Hematopoietic multipotent progenitor cell treated with erythropoietin and hydrocortisone succinate and interleukin-3 and kit ligand, for 6 days (in vitro differentiated cells): Measurements from ENCODE around the gene THUMPD1.
A peak's percentile ranks its signal among the peaks of the same experiment; 100 is the strongest.
"Not testable (repeated sequence)": the region's sequence is repeated elsewhere in the genome, so short reads cannot be mapped to it uniquely, and the experiment has no call there.

Experiments used
- DNase-seq: peaks from one replicate; pipeline ENCODE4 v3.0.0-alpha.2; 2015

THUMPD1 gene

GRCh38 chr16:20741554-20742285 is at the start of gene THUMPD1:
Gene THUMPD1, minus strand, starts transcription at chr16:20741818. Its CDS starts 79 bp downstream, at chr16:20741739.
- peak; percentile 98 for DNase-seq

- no peak for DNase-seq
Measured at GRCh38 chr16:20789130-20789529, 47.5 kb upstream of the THUMPD1 start.

- no peak for DNase-seq
Measured at GRCh38 chr16:20784204-20784603, 42.6 kb upstream of the THUMPD1 start.

- DNase-seq: no peak
Measured at GRCh38 chr16:20782470-20782869, 40.9 kb upstream of the THUMPD1 start.

- peak; percentile 47 for DNase-seq
Measured at GRCh38 chr16:20781697-20782096, 40.1 kb upstream of the THUMPD1 start.

- DNase-seq: peak; percentile 90
Measured at GRCh38 chr16:20774703-20775362, 33.2 kb upstream of the THUMPD1 start.

- DNase-seq: no peak
Measured at GRCh38 chr16:20773679-20774078, 32.1 kb upstream of the THUMPD1 start.

- DNase-seq: no peak
Measured at GRCh38 chr16:20768818-20769217, 27.2 kb upstream of the THUMPD1 start.

- no peak for DNase-seq
Measured at GRCh38 chr16:20768121-20768520, 26.5 kb upstream of the THUMPD1 start.

GRCh38 chr16:20767577-20767976 is 26.0 kb upstream of the THUMPD1 start:
- DNase-seq: no peak

GRCh38 chr16:20766294-20766693 is 24.7 kb upstream of the THUMPD1 start:
- no peak for DNase-seq

- DNase-seq: no peak
Measured at GRCh38 chr16:20765732-20766131, 24.1 kb upstream of the THUMPD1 start.

GRCh38 chr16:20764448-20764847 is 22.8 kb upstream of the THUMPD1 start:
- not testable (repeated sequence) for DNase-seq

- DNase-seq: peak; percentile 94
Measured at GRCh38 chr16:20763461-20764232, 22.0 kb upstream of the THUMPD1 start, which contains the start of gene ACSM3. Gene ACSM3, plus strand, starts transcription at chr16:20764014. Its CDS starts 6,021 bp downstream, at chr16:20770035.

- DNase-seq: no peak
Measured at GRCh38 chr16:20762404-20763123, 20.9 kb upstream of the THUMPD1 start.

GRCh38 chr16:20761175-20761574 is 19.6 kb upstream of the THUMPD1 start:
- no peak for DNase-seq

- DNase-seq: peak; percentile 65
Measured at GRCh38 chr16:20760346-20760745, 18.7 kb upstream of the THUMPD1 start.

- DNase-seq: not testable (repeated sequence)
Measured at GRCh38 chr16:20755799-20756198, 14.2 kb upstream of the THUMPD1 start.

- no peak for DNase-seq
Measured at GRCh38 chr16:20755238-20755637, 13.6 kb upstream of the THUMPD1 start.

- DNase-seq: no peak
Measured at GRCh38 chr16:20753727-20754126, 12.1 kb upstream of the THUMPD1 start.

- DNase-seq: no peak
Measured at GRCh38 chr16:20750558-20750957, 8.9 kb upstream of the THUMPD1 start.

GRCh38 chr16:20749474-20749873 is 7.9 kb upstream of the THUMPD1 start:
- DNase-seq: no peak
